NOMO-1 treated with dmso at 0.1 percent for 144 hours (cell line): Measurements from ENCODE around the gene D2HGDH.
"Not testable (repeated sequence)": the region's sequence is repeated elsewhere in the genome, so short reads cannot be mapped to it uniquely, and the experiment has no call there.

Experiments
- DNase-seq: peaks from one replicate; lab custom pipeline; 2025; ENCODE audit not compliant: unreplicated experiment; lab: John Stamatoyannopoulos, UW

Gene D2HGDH

DNA sequence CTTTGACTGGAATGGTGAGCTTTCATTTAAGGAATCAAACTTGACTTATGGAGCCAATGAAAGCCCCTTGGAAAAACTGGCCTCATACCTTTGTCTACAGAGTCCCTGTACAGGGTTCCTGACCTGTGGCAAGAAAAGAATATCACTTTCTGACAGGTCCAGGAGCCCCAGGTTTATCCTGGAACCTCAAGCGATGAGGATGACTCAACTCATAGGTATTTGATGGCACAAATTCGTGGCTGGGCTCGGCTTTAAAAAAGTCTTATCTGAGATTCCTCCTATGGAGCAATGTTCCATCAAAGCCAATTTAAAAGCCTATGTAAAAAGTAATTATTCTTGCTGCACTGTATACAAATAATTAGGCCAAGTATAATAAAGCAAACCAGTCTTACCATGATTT lies 57.0 kb downstream of the D2HGDH start:
- DNase-seq, result not testable (repeated sequence)

DNA sequence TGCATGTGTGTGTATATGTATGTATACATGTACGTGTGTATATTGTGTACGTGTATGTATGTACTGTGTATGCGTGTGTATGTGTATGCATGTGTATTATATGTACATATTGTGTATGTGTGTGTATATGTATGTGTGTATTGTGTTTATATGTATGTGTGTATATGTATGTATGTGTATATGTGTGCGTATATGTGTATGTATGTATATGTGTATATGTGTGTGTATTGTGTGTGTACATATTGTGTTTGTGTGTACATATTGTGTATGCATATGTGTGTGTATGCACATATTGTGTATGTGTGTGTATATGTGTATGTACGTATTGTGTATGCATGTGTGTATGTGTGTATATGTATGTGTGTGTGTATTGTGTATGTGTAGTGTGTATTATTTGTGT lies 59.0 kb downstream of the D2HGDH start:
- no peak for DNase-seq

GRCh38 chr2:241794250-241794823 lies 59.9 kb downstream of the D2HGDH start:
- DNase-seq, result no peak

DNA sequence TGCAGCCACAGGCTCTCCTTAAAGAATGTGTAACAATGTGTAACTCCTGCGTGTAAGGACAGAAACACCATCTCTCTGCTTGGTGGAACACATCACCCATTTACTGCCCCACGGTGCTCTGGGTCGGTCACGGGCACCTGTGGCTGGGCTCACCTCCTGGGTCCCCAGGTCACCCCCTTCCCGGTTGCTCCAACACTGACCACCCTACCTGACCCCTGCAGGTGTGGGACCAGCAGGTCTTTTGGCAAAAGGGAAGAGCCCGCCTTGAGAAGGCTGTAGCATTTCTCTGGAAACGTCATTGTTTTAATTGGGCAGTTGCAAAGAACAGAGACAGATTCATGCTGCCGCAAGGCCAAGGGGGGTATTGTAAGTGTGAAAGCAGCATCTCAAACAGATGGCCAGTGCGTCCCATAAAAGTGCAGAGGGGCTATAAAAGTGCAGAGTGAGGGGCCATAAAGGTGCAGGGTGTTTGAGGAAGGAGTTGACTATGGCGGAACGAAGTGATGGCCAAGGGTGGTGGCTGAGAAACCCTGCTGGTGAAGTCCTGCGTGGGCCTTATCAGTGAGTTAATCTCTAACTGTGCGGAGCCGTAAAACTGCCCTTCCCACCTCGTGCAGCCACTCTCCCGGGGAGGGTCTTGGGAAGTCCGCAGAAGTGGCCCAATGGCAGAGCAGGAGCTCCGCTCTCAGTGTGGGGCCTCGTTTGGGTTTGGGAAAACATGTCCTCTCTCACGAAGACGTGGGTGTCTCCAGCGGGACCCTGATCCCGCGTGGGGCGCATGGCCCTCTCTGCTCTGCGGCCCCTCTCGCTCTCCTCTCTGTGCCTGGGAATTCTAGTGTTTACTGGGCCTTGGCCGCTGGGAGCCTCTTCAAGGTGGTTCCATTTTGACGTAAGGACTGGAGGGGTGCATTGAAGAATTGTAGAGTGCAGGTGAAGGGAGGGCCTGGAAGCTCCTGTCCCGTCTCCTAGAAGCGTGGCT lies 60.9 kb downstream of the D2HGDH start:
- no peak for DNase-seq

GRCh38 chr2:241796209-241796608 lies 61.8 kb downstream of the D2HGDH start:
- no peak for DNase-seq

DNA sequence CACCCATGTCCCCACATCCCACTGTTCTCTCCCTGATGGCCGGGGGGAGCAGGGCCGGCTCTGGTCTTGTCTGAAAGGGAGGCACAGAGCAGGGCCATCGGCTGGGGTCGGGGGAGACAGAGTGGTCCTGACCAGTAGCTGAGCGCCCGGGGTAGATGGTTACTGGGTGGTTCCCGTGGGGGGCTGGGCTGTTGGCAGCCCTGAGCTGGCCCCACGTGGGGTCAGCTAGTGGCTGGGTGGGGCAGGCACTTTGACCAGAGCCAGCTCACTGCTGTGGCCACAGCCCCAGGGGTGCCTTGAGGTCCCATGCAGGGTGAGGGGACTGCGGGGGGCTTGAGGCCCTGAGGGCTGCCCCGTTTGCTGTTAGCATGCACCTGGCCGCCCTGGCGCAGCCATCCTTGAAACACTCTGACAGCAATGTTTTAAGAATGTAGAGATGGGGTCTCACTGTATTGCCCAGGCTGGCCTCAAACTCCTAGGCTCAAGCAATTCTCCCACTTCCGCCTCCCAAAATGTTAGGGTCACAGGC lies 62.2 kb downstream of the D2HGDH start:
- DNase-seq, result no peak

GRCh38 chr2:241797441-241798080 lies 63.1 kb downstream of the D2HGDH start:
- no peak for DNase-seq

GRCh38 chr2:241798081-241798630 lies 63.7 kb downstream of the D2HGDH start:
- DNase-seq, result no peak

GRCh38 chr2:241798631-241799521 lies 64.4 kb downstream of the D2HGDH start:
- no peak for DNase-seq

DNA sequence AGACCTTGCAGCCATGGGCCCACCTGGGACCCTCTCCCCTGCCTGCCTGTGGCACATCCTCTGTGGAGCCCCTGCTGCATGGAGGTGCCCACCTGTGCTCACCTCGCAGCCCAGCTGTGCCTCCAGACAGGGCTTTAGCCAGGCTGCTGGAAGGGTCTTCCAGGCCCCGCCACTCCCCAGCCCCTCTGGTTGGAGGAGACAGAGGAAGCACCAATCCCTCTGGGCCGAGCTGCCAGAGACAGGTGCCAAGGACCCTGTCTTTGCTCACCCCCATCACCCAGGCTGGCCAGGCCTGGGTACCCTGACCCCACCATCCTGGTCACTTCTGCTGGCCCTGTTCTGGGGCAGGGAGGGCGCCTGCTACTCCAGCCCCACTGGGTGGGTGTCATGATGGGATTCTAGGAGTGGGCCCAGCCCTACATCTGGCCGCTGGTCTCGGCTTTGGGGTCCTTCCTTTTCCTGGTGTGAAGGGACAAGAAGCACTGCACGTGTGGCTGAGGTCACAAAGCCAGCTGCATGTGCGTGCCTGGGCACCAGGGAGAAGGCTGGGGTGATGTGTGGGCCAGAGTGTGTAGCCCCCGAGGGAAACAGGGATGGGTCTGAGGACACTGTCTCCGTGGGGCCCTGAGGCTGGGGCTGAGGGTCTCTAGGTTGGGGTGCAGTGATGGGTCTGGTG lies 65.2 kb downstream of the D2HGDH start:
- DNase-seq, result no peak

DNA sequence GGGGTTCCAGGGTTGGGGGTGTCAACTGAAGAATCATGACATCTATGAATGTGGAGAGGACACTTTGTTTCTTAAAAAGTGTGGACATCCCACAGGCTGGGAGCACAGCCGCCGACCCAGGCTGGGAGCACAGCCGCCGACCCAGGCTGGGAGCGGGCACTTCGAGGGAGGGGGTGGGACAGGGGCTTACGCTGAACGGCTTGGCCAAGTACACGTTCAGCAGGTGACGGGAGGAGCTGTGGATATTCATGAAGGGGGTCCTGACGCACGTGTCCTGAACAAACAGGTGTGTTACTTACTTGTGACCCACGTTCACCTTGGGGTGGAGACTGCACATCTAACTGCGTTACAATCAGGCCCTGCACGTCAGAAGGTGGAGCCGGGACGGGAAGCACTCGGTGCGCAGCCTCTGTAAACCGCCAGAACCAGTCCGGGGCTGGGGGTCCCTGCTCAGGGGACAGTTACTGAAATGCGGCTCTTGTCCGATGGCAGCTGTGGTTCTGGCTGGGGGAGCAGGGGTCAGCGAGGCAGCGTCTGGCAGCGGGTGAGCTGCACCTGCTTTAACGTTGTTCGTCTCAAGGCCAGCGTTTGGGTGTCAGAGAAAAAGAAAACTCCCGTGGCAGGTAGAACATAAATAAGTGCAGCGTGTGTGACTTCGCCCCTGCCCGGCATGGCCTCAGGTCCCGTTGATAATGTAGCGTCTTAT lies 65.9 kb downstream of the D2HGDH start:
- not testable (repeated sequence) for DNase-seq

GRCh38 chr2:241801611-241802420 lies 67.4 kb downstream of the D2HGDH start:
- no peak for DNase-seq

DNA sequence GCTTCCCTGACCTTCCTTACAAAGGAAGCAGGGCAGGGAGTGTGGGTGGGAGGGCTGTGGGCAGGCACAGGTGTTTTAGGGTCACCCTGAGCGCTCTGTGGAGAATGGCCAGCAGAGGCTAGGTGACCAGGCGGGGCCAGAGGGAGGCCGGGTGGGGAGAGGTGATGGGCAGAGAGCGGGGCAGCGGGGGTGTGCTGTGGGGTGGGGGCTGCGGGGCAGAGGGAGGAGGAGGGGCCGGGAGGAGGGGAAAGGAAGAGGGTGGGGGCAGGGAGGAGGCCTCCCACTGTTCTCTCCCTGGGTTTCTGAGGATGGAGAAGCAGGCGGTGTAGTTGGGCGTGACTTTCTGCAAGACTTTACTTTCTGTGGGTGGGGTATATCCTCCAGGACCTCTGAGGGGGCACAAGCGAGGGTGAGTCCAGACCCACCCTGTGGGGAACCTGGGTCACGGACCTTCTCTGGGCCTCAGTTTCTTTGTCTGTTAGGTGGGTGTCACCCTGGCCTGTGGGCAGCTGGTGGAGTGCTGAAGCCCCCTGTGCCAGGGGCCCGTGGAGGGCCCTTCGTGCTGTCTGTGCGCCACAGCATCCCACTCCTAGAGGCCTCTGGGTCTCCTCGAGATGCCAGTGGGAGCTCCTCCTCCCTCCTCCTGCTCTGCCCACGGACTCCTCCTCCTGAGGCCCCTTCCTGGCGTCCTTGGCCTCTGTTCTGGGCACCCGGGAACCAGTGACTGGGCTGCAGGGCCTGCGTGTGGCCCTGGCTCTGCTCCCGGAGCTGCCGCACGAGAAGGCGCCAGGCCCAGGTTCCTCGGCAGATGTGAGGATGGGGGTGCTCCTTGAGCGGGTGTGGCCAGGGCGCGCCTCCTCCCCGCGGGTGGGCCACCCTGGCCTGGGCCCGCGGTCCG lies 68.2 kb downstream of the D2HGDH start:
- no peak for DNase-seq

GRCh38 chr2:241803387-241804325 lies 69.2 kb downstream of the D2HGDH start:
- peak; percentile 10 for DNase-seq

GRCh38 chr2:241804326-241805229 lies 70.1 kb downstream of the D2HGDH start:
- DNase-seq, result peak; percentile 51
